ENCODE data around the gene DHRSX. TPM values are rescaled to one million over a fixed set of nuclear protein-coding genes. Genes with fewer than 3 reads are reported as not detected.
A peak's percentile ranks its signal among the peaks of the same experiment; 100 is the strongest.

DHRSX gene
- polyA plus RNA-seq, 2 of the 4 experiments (the other 2 are of a cell fraction) = 32.1 to 56.3 TPM

GRCh38 chrX:2463973-2464676, 36.7 kb downstream of the DHRSX start:
- Histone ChIP-seq H3K27ac (peak overlapping the region; percentile 60 to 72), H3K4me3 (peak overlapping the region; percentile 34), H3K4me2 (peak overlapping the region; percentile 65), H3K9me3 (no peaks in the 10 kb centered on the region), H3K4me1 (peaks cover 42% of the 10 kb centered on the region)
- FAIRE-seq = no peak
- WGBS (ENCODE audit: missing lambda C conversion rate) = 42% methylated on average over 29 of the region's 31 CpGs
- ChIA-PET POLR2A (no interaction called here), CTCF (no interaction called here)
- peak; percentile 81 to 83 for ATAC-seq
- DNase-seq (ENCODE audit: low read depth in 1 of 2, low spot score in 1 of 2) = peak; percentile 41 to 99
- TF ChIP-seq CBX2 (IDR thresholded peaks at IDR 0.05; ENCODE audit: borderline replicate concordance, low read depth) = no peak
- no peak for TF ChIP-seq SREBF2 (IDR thresholded peaks at IDR 0.05)
- TF ChIP-seq EP300 (IDR thresholded peaks at IDR 0.05) = no peak
- no peak for TF ChIP-seq CTCF (IDR thresholded peaks at IDR 0.05)
- TF ChIP-seq ZNF302 (CRISPR knock-in tag; IDR thresholded peaks at IDR 0.05) = no peak
- no peak for TF ChIP-seq ELK1 (IDR thresholded peaks at IDR 0.05; ENCODE audit: low read depth, low read length)
- no peak for TF ChIP-seq NFE2L2 (conservative IDR thresholded peaks at IDR 0.05; ENCODE audit: low read length)
- no peak for TF ChIP-seq ZC3H11A (IDR thresholded peaks at IDR 0.05)
- TF ChIP-seq NPAS2 (CRISPR knock-in tag; IDR thresholded peaks at IDR 0.05; ENCODE audit: borderline replicate concordance) = peak; percentile 77; the same call in 1 of the 2 replicates
- TF ChIP-seq TP53 (CRISPR knock-in tag; IDR thresholded peaks at IDR 0.05) = no peak
- peak; percentile 6; the same call in 1 of the 3 replicates for TF ChIP-seq SMC3 (IDR thresholded peaks at IDR 0.05)
- TF ChIP-seq TFCP2L1 (CRISPR knock-in tag; IDR thresholded peaks at IDR 0.05) = no peak
- TF ChIP-seq HOXA7 (CRISPR knock-in tag; IDR thresholded peaks at IDR 0.05) = no peak
- 0 out of 2 replicates have a peak, but pooled peaks have one; percentile 63 for TF ChIP-seq MYC (IDR thresholded peaks at IDR 0.05; ENCODE audit: borderline replicate concordance, low read length)
- no peak for TF ChIP-seq KDM1A (IDR thresholded peaks at IDR 0.05; ENCODE audit: low read depth)
- TF ChIP-seq HMGXB4 (CRISPR knock-in tag; IDR thresholded peaks at IDR 0.05; ENCODE audit: borderline replicate concordance) = no peak
- TF ChIP-seq NR3C1 (IDR thresholded peaks at IDR 0.05) = no peak
- peak; percentile 93 for TF ChIP-seq MAX (IDR thresholded peaks at IDR 0.05)
- no peak for TF ChIP-seq FOXS1 (CRISPR knock-in tag; IDR thresholded peaks at IDR 0.05)
- TF ChIP-seq RCOR1 (IDR thresholded peaks at IDR 0.05; ENCODE audit: low read depth, low read length) = no peak
- no peak for TF ChIP-seq FOSL2 (IDR thresholded peaks at IDR 0.05)
- TF ChIP-seq FOSL2 (CRISPR knock-in tag; IDR thresholded peaks at IDR 0.05) = no peak
- no peak for TF ChIP-seq EHF (CRISPR knock-in tag; IDR thresholded peaks at IDR 0.05)
- no peak for TF ChIP-seq E2F6 (IDR thresholded peaks at IDR 0.05; ENCODE audit: borderline replicate concordance, low read depth)
- TF ChIP-seq CEBPB (IDR thresholded peaks at IDR 0.05) = no peak
- no peak for TF ChIP-seq RNF2 (IDR thresholded peaks at IDR 0.05; ENCODE audit: borderline replicate concordance, low read depth)
- TF ChIP-seq HOXB13 (CRISPR knock-in tag; IDR thresholded peaks at IDR 0.05; ENCODE audit: low read depth) = no peak
- TF ChIP-seq ATOH8 (CRISPR knock-in tag; IDR thresholded peaks at IDR 0.05; ENCODE audit: low read depth) = no peak
- no peak for TF ChIP-seq JUNB (IDR thresholded peaks at IDR 0.05)
- TF ChIP-seq HEYL (CRISPR knock-in tag; IDR thresholded peaks at IDR 0.05) = no peak
- no peak for TF ChIP-seq HDAC2 (IDR thresholded peaks at IDR 0.05)
- TF ChIP-seq HOXB5 (CRISPR knock-in tag; IDR thresholded peaks at IDR 0.05) = no peak

All from A549 (cell line).